GM19438 (cell line): Measurements from ENCODE around the gene ERBB4.

Experiments
- ATAC-seq: cut with Tn5 transposase; IDR thresholded peaks from one replicate; pipeline ENCODE4 v1.9.1; 2021; ENCODE audit warnings: low read depth; ENCODE audit not compliant: unreplicated experiment

Gene ERBB4

GRCh38 chr2:212327171-212327809 lies 211.3 kb downstream of the ERBB4 start:
- no peak for ATAC-seq

- ATAC-seq: no peak
Observed at GRCh38 chr2:212318636-212319035, 220.0 kb downstream of the ERBB4 start.

- ATAC-seq: no peak
Observed at GRCh38 chr2:212314680-212315079, 223.9 kb downstream of the ERBB4 start.

- no peak for ATAC-seq
Observed at GRCh38 chr2:212311807-212312404, 226.7 kb downstream of the ERBB4 start.

GRCh38 chr2:212299943-212300342 lies 238.7 kb downstream of the ERBB4 start:
- ATAC-seq: no peak

- no peak for ATAC-seq
Observed at GRCh38 chr2:212299333-212299732, 239.3 kb downstream of the ERBB4 start.

- ATAC-seq: no peak
Observed at GRCh38 chr2:212295571-212295970, 243.0 kb downstream of the ERBB4 start.

GRCh38 chr2:212294816-212295215 lies 243.8 kb downstream of the ERBB4 start:
- no peak for ATAC-seq

- no peak for ATAC-seq
Observed at GRCh38 chr2:212289301-212289700, 249.3 kb downstream of the ERBB4 start.

GRCh38 chr2:212288308-212288707 lies 250.3 kb downstream of the ERBB4 start:
- no peak for ATAC-seq

GRCh38 chr2:212284166-212284565 lies 254.4 kb downstream of the ERBB4 start:
- no peak for ATAC-seq

GRCh38 chr2:212282671-212283261 lies 255.8 kb downstream of the ERBB4 start:
- ATAC-seq: no peak

GRCh38 chr2:212276813-212277212 lies 261.8 kb downstream of the ERBB4 start:
- no peak for ATAC-seq

GRCh38 chr2:212274215-212274614 lies 264.4 kb downstream of the ERBB4 start:
- ATAC-seq: no peak

GRCh38 chr2:212271583-212271982 lies 267.0 kb downstream of the ERBB4 start:
- ATAC-seq: no peak

- no peak for ATAC-seq
Observed at GRCh38 chr2:212269005-212269404, 269.6 kb downstream of the ERBB4 start.

GRCh38 chr2:212266297-212266696 lies 272.3 kb downstream of the ERBB4 start:
- no peak for ATAC-seq

GRCh38 chr2:212265777-212266176 lies 272.8 kb downstream of the ERBB4 start:
- no peak for ATAC-seq

GRCh38 chr2:212264187-212264586 lies 274.4 kb downstream of the ERBB4 start:
- no peak for ATAC-seq

- no peak for ATAC-seq
Observed at GRCh38 chr2:212259226-212259625, 279.4 kb downstream of the ERBB4 start.

GRCh38 chr2:212254339-212254738 lies 284.3 kb downstream of the ERBB4 start:
- ATAC-seq: no peak

- no peak for ATAC-seq
Observed at GRCh38 chr2:212249451-212249850, 289.2 kb downstream of the ERBB4 start.
